HepG2 (cell line): ENCODE data around the gene RGMA.

ENCODE experiments used
- CHD2 ChIP-seq: IDR thresholded peaks from 2 replicates; pipeline ENCODE4 v1.6.1; 2011; ENCODE audit warnings: low read depth, low read length, improper control_type of control experiment
- HDAC2 ChIP-seq: sonication (generic); formaldehyde crosslinking; IDR thresholded peaks from 2 replicates; pipeline ENCODE4 v1.4.0; 2020; ENCODE audit warnings: missing genetic modification reagents
- JUND ChIP-seq: sonication (generic); formaldehyde crosslinking; IDR thresholded peaks from 2 replicates; pipeline ENCODE4 v1.8.0; 2022; ENCODE audit warnings: mild to moderate bottlenecking, missing genetic modification reagents
- NONO ChIP-seq, 2 experiments: fragments of 450-650 bp in 1 of 2; sonication (generic) in 1 of 2; formaldehyde crosslinking in 1 of 2; IDR thresholded peaks in 1 of 2; conservative IDR thresholded peaks in 1 of 2; 2 replicates each; pipeline versions ENCODE4 v1.6.1 to v1.8.0; 2017 to 2022; ENCODE audit warnings: mild to moderate bottlenecking in 1 of 2, missing genetic modification reagents in 1 of 2, moderate library complexity in 1 of 2
- POLR2A ChIP-seq, 2 experiments: IDR thresholded peaks; 2 replicates each; pipeline ENCODE4 v1.6.1; 2011; ENCODE audit warnings: low read depth in 2 of 2, low read length in 2 of 2, mild to moderate bottlenecking in 1 of 2, moderate library complexity in 1 of 2; ENCODE audit not compliant: insufficient read depth in 1 of 2
- ZNF782 ChIP-seq: sonication (generic); formaldehyde crosslinking; IDR thresholded peaks from 2 replicates; pipeline ENCODE4 v1.4.0; 2020; ENCODE audit warnings: missing genetic modification reagents, mild to moderate bottlenecking, borderline replicate concordance
- TF ChIP-seq, protein P1 (sequence below): sonication (generic); formaldehyde crosslinking; IDR thresholded peaks from 2 replicates; pipeline ENCODE4 v1.4.0; 2020; ENCODE audit warnings: missing genetic modification reagents, low read depth, mild to moderate bottlenecking, borderline replicate concordance

DNA sequence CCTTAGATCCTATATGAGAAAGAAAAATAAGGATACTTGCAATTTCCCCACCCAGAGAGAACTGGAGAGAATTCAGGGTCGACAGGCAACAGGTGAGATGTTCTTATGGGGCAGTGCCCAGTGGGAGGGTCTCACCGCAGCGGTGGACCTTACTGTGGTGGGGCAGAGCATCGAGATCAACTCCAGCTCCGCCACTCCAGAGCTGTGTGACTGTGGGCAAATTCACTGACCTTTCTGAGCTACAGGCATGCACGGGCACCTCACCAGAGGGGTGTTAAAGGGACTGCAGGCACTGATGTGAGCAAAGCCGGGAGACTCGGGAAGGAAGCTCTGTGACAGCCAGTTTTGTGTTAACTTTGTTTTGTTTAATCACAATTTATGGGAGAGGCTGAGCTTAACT lies 30.9 kb downstream of the RGMA start:
- TF ChIP-seq NONO (IDR thresholded peaks at IDR 0.05) (no peak), NONO (CRISPR knock-in tag; conservative IDR thresholded peaks at IDR 0.05) (no peak), CHD2 (no peak), POLR2A (IDR thresholded peaks at IDR 0.05; ENCODE audit: insufficient read depth in 1 of 2, low read depth in 2 of 2, low read length in 2 of 2) (no peak), JUND (no peak), ZNF782 (CRISPR knock-in tag) (no peak), HDAC2 (no peak)
- TF ChIP-seq, protein P1, sequence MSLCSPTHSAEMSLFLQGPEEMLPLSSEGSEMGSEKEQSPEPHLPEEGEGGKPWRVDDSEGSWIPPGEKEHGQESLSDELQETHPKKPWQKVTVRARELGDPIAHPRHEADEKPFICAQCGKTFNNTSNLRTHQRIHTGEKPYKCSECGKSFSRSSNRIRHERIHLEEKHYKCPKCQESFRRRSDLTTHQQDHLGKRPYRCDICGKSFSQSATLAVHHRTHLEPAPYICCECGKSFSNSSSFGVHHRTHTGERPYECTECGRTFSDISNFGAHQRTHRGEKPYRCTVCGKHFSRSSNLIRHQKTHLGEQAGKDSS (CRISPR knock-in tag): no peak
